RCC 7860 (cell line): ENCODE measurements around the gene MRPS2.

Experiments used
- DNase-seq: peaks from one replicate; pipeline ENCODE4 v3.0.0-alpha.2; 2015; ENCODE audit warnings: low spot score
- FAIRE-seq: peaks from 2 replicates; lab custom pipeline; 2012; peaks lifted over from hg19 to GRCh38; lab: Jason Lieb, UNC

MRPS2 gene

GRCh38 chr9:135480071-135480939 is 20.2 kb upstream of the MRPS2 start:
- FAIRE-seq (no peak), DNase-seq (no peak)

GRCh38 chr9:135480940-135481310 is 19.6 kb upstream of the MRPS2 start:
- DNase-seq (no peak), FAIRE-seq (no peak)

GRCh38 chr9:135482015-135482754 is 18.3 kb upstream of the MRPS2 start:
- FAIRE-seq = no peak
- DNase-seq = no peak

GRCh38 chr9:135484460-135485277 is 15.8 kb upstream of the MRPS2 start:
- DNase-seq (no peak), FAIRE-seq (no peak)

- FAIRE-seq (no peak), DNase-seq (no peak)
Observed at GRCh38 chr9:135485385-135485784, 15.1 kb upstream of the MRPS2 start.

- DNase-seq = no peak
- no peak for FAIRE-seq
Observed at GRCh38 chr9:135485832-135486231, 14.7 kb upstream of the MRPS2 start.

DNA sequence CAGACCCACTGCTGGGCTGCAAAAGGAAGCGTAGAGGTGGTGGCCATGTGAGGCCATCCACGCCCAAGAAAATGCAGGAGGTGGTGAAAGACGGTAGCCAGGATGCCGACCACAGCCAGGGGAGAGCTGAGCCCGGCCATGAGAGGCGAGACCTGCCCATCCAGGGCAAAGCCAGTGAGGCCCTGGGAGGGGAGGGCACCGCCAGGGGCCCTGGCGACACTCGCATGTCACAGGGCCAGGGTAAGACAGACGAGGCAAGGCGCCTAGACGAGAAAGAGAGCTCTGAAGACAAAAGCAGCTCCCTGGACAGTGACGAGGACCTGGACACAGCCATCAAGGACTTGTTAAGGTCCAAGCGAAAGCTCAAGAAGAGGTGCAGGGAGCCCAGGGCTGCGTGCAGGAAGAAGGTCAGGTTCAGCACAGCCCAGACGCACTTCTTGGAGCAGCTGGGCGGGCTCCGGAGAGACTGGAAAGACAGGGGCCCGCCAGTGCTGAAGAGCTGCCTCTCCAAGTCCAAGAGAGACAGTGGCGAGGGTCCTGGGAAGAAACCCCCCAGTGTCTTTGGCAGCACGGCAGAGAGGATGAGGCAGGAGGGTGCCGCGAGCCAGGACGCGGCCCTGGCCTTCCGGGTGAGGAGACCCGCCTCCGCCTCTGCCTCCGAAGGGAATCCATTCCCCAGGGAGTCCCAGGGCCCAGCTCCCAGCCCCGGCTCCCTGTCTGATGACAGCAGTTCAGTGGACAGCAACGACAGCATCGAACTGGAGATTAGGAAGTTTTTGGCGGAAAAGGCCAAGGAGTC is 14.0 kb upstream of the MRPS2 start:
- DNase-seq (no peak), FAIRE-seq (no peak)

DNA sequence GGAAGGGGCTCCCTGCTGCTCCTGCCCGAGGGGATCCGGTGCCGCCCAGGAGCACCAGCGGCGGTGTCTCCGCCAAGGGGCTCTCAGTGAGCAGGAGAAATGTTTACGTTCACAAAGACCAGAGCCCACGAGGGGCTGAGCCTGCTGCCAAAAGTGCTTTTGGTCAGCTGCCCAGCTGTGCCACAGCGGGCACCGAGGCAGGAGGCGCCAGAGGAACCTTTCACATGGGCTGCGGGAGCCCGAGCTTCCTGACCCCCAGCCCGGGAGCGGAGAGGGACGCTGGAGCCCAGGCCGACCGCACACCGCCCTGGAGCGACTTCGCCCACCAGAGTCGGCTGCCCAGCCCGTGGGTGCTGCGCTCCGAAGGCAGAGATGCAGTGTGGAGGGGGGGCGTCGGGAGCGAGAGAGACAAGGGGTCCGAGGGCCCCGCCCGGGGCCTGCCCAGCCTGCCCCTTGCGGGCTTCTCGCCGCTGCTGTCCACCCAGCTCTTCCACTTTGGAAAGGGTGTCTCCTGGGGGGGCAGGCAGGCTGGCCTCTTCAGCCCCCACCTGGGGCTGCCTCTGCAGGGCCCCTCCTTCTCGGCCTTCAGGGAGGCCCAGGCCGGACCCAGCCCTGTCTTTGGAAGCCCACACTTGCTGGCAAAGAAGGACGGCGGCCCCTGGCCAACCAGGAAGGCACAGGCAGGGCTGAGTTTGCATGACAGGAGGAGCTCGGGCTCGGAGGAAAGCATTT is 13.0 kb upstream of the MRPS2 start:
- DNase-seq (no peak), FAIRE-seq (no peak)

- FAIRE-seq (no peak), DNase-seq (no peak)
Observed at GRCh38 chr9:135488013-135488330, 12.5 kb upstream of the MRPS2 start.

DNA sequence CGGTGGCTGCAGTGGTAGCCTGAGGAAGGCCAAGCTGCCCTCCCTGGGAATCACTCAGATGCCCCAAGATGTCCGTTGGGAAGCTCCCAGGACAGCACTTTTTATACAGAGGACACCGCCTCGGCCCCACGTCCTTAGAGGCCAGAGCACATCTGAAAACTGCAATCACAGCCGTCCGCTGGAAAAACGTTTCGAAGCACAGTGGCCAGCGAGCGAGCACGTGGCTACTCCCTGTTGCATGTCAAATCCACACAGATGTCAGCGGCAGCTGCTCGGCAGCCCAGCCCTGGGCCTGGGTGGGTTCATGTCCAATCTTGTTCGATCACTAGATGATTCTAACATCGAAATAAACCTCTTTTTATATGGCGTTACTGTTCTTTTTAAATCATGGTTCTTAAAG is 12.0 kb upstream of the MRPS2 start:
- no peak for FAIRE-seq

GRCh38 chr9:135489188-135489906 is 11.1 kb upstream of the MRPS2 start:
- DNase-seq = peak; percentile 39
- FAIRE-seq = no peak

More for the DNA sequence above, 12.0 kb upstream of the MRPS2 start:
- no peak for DNase-seq

DNA sequence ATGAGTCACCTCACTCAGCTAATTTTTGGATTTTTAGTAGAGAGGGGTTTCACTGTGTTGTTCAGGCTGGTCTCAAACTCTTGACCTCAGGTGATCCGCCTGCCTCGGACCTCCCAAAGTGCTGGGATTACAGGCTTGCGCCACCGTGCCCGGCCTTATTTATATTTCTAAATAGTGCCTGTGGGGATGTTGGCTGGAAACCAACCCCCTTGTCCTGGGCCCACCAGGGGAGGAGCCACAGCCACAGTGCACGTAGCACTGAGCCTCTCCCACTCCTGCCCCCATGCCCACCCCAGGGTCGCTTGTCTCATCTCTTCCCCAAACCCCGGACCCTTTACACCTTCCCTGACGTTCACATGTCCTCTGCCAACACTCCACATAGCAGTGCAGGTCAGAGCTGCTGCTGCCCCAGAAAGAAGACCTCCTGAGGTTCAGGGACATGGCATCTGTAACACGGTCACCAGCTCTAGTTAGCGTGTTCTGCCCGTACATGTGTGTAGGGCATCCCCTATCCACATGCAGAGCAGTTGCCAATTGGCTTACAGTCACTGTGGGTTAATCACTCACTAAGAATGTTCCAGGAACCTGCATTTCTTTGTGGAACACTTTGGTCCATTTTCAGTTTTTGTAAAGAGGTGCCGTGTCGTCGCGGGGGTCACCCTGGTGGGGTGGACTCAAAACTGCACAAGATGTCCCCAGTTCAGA is 10.2 kb upstream of the MRPS2 start:
- FAIRE-seq (no peak), DNase-seq (no peak)

DNA sequence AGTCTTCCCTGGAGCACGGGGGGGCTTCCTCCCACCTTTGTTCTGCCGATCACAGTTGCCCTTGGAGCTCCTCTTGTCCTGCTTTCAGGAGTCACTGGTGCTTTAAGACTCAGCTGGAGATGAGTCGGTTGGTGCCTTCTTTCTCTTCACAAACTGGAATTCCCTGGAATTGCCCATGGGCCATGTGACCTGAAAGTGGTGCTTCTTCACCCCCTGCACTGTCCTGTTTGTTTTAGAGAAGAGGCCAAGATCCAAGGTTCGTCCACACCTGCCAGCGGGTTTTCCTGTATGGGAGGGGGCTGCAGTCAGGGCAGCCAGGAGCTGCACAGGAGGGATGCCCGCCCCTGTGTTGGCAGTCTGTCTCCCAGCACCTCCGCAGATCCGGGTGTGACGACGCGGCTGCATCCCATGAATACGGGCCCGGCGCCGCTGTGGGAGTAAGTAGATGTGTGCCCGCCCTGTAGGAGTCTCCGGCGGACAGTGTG is 9.5 kb upstream of the MRPS2 start:
- no peak for DNase-seq
- no peak for FAIRE-seq

- FAIRE-seq (no peak), DNase-seq (no peak)
Observed at GRCh38 chr9:135491764-135492163, 8.7 kb upstream of the MRPS2 start.

GRCh38 chr9:135492886-135493669 is 7.4 kb upstream of the MRPS2 start:
- DNase-seq (no peak), FAIRE-seq (no peak)

DNA sequence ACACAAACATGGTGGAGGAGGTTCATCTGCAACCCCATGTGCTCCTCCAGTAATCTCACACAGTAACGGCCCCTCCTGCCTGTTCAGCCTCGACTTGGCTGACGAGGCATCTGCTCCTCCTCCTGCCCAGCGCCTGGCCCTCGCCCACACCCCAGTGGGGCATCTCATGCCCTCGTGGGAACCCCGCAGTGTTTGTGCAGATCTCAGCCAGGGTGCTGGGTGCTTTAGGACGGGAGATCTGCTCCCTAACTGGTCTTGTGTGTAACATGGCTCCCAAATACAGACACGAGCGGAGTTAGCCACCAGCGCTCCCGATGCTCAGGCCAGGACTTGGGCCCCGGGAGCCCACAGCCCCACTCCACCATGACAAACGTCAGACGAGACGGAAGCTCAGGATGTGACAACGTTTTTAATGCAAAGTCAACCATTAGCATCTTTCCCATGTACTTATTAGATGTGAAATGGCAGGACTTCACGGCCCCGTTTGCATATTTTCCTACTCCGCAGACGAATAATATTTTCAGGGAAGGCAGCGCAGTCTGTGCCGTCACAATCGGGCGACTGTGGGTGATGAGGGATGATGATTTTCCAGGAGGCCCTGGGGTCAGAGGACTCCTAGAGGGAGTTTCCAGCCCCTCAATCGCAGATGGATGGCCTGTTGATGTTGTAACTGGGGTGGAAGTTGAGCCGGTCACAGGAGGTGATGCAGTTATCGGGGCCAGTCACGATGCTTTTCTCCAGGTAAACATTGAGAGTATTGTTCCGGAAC is 5.5 kb upstream of the MRPS2 start:
- FAIRE-seq (no peak), DNase-seq (no peak)
